GM19467 (cell line): ENCODE measurements around the gene GRAMD4.

Experiments
- ATAC-seq: cut with Tn5 transposase; IDR thresholded peaks from one replicate; pipeline ENCODE4 v1.9.1; 2021; ENCODE audit warnings: mild to moderate bottlenecking, moderate library complexity; ENCODE audit not compliant: unreplicated experiment

GRAMD4 gene

GRCh38 chr22:46653596-46653995, 33.4 kb downstream of the GRAMD4 start:
- ATAC-seq = no peak

GRCh38 chr22:46654426-46654825, 34.2 kb downstream of the GRAMD4 start:
- ATAC-seq = no peak

- no peak for ATAC-seq
Measured at GRCh38 chr22:46654927-46655595, 34.9 kb downstream of the GRAMD4 start.

- ATAC-seq = no peak
Measured at GRCh38 chr22:46655861-46656608, 35.8 kb downstream of the GRAMD4 start.

GRCh38 chr22:46656856-46657654, 36.9 kb downstream of the GRAMD4 start:
- ATAC-seq = no peak

GRCh38 chr22:46657655-46657953, 37.4 kb downstream of the GRAMD4 start:
- ATAC-seq = no peak

GRCh38 chr22:46657996-46658947, 38.1 kb downstream of the GRAMD4 start:
- ATAC-seq = no peak

GRCh38 chr22:46659059-46659790, 39.0 kb downstream of the GRAMD4 start:
- no peak for ATAC-seq

GRCh38 chr22:46659791-46660186, 39.6 kb downstream of the GRAMD4 start:
- ATAC-seq = no peak

GRCh38 chr22:46660604-46661201, 40.5 kb downstream of the GRAMD4 start:
- ATAC-seq = no peak

GRCh38 chr22:46661221-46661851, 41.1 kb downstream of the GRAMD4 start:
- no peak for ATAC-seq

GRCh38 chr22:46662226-46662625, 42.0 kb downstream of the GRAMD4 start:
- ATAC-seq = no peak

- ATAC-seq = no peak
Measured at GRCh38 chr22:46663001-46663400, 42.8 kb downstream of the GRAMD4 start.

GRCh38 chr22:46663436-46664100, 43.4 kb downstream of the GRAMD4 start:
- no peak for ATAC-seq

- ATAC-seq = no peak
Measured at GRCh38 chr22:46664301-46664855, 44.2 kb downstream of the GRAMD4 start.

GRCh38 chr22:46665151-46665695, 45.0 kb downstream of the GRAMD4 start:
- no peak for ATAC-seq

GRCh38 chr22:46665751-46666280, 45.6 kb downstream of the GRAMD4 start:
- ATAC-seq = no peak
